ENCODE data around the gene PRR32. TPM values are rescaled to one million over a fixed set of nuclear protein-coding genes. Genes with fewer than 3 reads are reported as not detected.

PRR32 gene, protein sequence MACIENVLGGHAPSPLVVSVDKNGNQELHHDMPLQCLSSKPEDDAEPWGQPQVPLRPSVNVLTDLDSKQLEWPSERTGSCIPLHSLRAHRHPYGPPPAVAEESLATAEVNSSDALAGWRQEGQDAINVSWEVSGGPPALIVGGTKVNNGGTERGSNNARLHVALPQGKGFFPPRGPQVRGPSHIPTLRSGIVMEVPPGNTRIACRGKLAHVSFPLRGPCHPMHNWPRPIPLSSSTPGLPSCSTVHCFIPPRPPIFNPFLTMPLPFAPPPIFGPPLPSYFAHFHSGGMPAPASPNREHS
- total RNA-seq (2022; extraction: Qiagen RNA extraction): not detected in 5 replicates

GRCh38 chrX:126819429-126819828, at the start of gene PRR32:
Gene PRR32, plus strand, starts transcription at chrX:126819729. Its CDS starts 115 bp downstream, at chrX:126819844.

